ENCODE data around the gene CTBP2.
A peak's percentile ranks its signal among the peaks of the same experiment; 100 is the strongest.
"Not testable (repeated sequence)": the region's sequence is repeated elsewhere in the genome, so short reads cannot be mapped to it uniquely, and the experiment has no call there.

CTBP2 gene

DNA sequence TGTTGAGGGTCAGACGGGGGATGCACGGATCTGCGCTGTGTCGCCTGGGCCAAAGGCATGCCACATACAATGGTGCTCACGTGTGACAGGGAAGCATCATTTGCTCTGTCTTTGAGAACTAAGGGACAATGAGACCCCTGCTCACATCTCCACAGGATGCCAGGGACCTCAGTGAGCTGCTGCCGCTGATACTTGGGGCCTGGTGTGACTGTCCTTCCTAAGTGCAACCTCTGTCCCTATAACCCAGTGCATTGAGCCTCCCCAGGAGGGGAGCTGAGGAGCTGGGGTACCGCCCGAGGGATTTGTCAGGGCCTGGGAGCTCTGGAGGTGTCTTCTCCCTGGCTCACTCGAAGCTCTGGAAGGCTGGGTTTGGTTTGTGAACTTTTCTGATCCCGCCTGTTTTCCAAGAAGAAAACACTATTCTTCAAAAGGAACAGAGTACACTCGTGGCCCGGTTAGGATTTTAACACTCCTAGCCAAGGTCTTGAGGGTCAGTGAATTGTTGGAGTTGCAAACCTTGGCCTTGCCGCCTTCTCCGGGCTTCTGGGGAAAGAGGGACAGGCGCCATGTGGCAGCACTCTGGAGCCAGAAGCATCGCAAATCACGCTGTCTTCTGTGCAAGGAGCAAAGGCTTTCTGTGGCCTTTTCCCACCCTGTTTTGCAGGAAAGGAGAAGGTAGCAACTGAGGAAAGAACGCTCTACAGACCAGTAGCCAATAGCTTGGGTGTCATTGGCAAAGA lies 26.2 kb upstream of the CTBP2 start:
- DNase-seq (ENCODE audit: low spot score) = no peak

DNA sequence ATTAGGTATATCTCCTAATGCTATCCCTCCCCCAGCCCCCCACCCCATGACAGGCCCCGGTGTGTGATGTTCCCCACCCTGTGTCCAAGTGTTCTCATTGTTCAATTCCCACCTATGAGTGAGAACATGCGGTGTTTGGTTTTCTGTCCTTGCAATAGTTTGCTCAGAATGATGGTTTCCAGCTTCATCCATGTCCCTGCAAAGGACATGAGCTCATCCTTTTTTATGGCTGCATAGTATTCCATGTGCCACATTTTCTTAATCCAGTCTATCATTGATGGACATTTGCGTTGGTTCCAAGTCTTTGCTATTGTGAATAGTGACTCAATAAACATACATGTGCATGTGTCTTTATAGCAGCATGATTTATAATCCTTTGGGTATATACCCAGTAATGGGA lies 18.7 kb upstream of the CTBP2 start:
- not testable (repeated sequence) for DNase-seq (ENCODE audit: low spot score)

DNA sequence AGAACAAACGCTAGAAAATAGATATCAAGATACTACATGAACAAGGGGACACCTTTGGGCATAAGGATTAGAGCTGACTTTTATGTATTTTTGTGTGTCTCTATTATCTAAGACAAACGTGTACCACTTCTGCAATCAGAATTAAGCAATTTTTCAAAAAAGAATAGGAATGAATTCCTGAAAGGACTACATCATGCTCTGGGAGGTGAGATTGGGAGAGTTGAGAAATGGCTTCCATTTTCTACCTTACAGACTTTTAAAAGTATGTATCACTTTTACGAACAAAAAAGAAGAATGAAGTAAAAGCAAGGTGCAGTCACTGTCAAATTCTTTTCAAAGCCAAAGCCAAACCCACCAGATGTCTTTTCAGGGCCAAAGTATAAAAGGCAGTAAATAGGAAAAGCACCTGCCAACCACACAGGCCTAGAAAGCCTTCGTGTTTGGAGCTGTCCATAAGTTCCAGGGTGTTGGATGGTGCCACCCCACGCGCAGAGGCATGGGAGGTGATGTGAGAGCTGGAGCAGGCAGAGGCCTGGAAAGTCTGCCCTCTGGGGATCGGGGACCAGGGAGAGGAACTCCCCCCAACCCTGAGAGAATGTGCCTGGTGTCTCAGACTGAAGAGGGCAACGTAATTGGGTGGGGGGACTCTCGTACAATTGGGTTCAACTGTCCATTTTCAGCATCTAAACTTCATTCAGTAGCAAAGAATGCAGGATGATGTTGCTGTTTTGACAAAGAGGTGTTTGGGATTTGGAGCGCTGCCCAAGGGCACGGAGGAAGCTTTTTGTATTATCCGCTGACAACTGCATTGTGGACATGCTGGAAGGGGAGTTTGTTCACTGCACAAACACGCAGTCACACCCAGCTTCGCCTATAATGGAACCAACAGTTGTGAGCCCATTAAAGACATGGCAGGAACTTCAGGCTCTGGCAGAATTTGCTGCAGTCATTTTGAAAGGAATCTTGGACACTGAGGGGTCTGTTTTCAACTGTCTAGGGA lies 17.6 kb upstream of the CTBP2 start:
- DNase-seq (ENCODE audit: low spot score) = no peak

DNA sequence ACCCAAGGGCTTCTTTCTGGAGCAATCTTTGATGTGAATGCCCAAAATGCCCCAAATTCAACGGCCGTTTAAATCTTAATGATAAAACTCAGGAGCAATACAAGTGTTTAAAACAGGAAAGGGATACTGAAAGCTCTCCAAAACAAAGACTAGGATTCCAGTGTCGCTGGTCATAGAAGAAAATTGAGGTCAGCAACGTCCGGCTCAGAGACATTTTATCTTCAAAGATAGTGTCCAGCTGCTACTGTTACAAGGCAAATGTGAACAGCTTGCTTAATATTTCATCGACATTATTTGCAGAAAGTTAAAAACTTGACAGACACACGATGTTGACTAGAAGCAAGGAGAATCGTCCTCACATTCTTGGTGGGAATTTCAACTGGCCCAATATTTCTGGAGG lies 15.4 kb upstream of the CTBP2 start:
- DNase-seq (ENCODE audit: low spot score) = no peak

DNA sequence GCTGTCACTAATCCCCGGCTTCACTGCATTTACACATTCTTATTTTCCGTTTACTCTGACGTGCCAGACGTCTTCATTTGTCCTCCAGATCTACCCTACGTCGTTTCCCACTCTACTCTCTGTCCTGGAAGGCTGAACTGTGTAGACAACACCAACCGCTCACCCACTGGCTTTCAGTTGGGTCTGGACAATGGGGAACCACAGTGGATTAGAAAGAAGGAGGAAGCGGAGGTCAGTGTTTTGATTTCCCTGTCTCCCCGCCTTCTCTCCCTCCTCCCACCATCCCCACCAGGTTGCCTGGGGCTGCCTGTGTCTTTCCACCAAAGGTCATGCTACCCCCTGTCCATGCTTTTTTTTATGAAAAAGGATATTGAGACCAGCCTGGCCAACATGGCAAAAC lies 14.0 kb upstream of the CTBP2 start:
- DNase-seq (ENCODE audit: low spot score) = no peak

DNA sequence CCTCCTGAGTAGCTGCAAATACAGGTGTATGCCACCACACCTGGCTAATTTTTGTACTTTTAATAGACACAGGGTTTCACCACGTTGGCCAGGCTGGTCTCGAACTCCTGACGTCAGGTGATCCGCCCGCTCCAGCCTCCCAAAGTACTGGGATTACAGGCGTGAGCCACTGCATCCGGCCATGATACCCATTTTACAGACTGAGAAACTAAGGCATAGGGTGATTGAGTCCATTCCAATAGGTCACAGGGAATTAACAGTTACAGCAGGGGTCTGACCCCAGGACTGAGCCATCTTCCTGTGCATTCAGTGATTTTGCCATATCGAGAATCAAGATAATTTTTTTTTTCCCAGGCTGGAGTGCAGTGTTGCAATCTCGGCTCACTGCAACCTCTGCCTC lies 12.3 kb upstream of the CTBP2 start:
- DNase-seq (ENCODE audit: low spot score) = no peak

DNA sequence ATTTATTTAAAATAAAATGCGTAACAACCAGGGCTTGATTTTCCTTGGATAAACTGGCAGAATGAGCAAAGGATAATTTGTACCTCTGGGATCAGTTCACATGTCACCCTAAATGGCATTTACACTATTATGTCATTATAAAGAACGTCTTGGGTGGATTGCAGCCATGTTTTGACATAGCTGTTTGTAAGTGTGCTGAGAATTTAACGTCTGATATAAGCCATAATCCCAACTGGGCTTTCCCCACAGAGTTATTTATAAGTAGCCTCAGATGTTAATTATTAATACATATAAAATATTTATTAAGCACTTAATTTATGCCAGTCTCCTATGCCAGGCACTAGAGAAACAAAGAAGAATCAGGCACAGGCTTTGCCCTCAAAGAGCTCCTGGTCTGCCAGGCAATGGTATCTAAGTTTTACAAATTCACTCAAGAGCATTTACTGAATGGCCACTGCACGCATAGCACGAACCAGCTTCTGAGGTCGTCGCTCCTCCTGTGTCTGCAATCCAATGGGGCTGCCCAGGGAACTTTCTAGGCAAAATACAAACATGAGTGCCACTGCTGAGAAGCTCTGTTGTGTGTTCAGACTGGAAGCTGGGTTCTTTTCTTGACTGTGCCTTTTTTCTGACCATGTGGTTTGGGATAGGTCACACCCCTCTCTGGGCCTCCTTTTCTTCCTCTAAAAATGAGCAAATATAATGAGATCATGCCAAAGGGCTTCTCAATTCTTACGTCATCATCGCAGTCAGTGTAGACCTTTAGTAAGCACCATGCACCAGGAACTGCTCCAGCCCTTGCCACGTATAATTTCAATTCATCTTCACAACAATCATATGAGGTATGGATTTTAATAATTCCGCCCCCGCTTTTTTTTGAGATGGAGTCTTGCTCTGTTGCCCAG lies 11.3 kb upstream of the CTBP2 start:
- DNase-seq (ENCODE audit: low spot score) = no peak

DNA sequence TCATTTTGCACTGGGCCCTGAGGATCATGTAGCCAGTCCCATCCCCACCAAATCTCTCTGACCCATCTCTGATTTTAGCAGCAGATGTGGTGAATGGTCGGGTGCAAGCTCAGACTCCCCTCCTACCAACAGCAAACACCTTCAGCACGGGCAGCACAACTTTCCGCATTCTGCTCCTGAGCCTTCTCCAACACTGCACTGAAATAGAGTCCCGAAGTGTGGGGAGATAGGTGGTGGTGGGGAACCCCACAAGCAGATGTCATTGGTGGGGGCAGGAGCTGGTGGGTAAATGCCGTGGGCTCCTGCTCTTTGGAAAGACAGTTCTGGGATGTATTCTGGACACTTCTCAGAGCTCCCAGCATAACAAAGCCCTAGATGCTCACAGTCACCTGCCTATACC lies 9.6 kb upstream of the CTBP2 start:
- no peak for DNase-seq (ENCODE audit: low spot score)

DNA sequence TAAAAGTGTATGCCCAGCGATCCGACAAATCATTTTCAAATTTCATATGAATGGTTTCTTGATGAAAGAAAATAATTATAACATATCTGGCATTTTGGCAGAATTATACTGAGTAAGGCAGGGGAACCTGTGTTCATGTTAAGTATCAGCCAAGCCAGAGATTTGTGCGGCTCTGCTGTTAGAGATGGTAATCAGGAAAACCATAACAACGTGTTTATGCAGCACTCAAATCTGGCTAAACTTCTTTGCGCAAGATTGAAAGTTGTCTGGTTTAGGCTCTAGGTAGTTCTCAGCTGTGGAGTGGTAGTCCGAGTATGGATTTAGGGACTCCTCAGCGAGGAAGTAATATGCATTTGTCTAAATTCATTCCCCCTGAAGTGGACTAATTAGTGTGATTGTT lies 8.9 kb upstream of the CTBP2 start:
- no peak for DNase-seq (ENCODE audit: low spot score)

DNA sequence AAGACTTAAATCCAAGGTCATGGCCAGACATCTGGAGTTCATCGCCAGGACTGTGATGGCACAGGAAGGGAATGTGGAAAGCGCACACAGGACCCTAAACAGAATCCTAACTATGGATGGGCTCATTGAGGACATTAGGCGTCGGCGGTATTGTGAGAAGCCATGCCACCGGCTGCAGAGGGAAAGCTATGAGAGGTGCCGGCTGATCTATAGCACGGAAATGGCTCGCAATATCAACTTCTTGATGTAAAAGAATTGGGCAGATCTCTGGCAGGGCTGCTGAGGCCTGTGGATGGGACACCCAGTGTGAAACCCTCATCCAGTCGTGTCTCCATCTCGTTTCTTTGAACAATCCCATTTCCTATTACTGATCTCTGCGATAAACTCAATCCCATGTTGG lies 6.3 kb upstream of the CTBP2 start:
- no peak for DNase-seq (ENCODE audit: low spot score)

DNA sequence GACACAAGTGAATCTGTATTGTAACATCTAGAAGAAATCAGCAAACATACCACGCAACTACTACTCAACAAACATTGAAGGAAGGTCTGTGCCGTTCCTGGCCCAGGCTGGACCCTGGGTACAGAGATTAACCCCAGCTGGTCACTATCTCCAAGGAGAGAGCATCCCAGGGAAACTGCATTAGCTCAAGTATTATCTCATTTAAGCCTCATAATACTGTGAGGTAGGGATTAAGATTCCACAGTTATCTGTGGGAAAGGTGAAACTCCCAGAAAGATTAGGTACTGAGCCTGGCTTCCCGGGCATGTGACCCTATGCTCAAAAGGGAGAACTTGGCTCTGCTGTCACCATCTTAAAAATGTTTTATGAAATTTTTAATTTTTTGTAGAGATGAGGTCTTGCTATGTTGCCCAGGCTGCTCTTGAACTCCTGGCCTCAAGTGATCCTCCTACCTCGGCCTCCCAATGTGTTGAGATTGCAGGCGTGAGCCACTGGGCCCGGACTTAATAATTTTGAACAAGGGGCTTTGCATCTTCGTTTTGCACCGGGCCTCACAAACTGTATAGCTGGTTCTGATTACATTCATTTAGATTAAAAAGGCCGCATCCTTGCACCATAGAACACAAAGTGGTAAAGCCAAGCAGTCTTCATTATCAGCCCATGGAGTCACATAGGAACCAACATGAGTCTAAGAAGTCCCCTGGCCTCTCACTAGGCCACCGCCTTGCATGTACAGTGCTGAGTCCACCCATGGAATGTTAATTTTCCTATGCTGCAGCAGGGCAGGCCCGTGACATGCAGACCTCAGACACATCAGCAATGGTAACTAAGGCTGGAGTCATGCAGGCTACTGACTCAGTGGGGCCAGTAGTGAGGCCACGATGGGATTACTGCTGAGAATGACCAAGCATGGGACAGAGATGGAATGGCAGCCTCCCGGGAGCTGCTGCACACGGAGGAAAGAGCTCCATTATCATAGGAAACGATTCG lies 5.5 kb upstream of the CTBP2 start:
- no peak for DNase-seq (ENCODE audit: low spot score)

DNA sequence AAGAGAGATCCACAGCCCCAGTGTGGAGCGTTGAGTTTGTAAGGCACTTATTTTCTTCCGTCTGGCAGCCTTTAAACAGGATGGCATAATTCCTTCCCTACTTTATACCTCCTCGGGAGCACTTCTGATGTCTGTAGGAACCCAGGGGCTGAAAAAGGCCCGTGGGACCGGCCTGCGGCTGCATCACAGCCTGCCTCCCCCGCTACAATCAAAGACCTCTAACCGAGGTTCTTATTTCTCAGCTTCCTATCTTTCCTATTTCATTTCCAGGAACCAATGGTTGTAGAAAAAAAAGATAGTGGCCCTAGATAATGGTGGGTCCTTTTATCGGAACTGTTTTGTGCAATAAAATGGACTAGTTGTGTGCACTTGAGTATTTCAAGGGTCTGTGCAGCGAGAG lies 4.1 kb upstream of the CTBP2 start:
- no peak for DNase-seq (ENCODE audit: low spot score)

DNA sequence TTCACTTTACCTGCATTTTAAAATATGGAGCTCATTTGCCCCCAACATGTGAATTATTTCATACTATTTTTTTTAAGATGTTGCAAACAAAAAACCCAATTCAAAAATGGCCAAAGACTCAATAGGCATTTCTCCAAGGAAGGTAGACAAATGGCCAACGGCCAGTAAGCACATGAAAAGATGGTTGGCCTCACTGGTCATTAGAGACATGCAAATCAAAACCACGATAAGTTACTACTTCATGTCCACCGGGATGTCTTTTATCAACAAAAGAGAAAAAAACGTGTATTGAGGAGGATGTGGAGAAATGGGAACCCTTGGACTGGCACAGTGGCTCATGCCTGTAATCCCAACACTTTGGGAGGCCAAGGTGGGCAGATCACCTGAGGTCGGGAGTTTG lies 3.4 kb upstream of the CTBP2 start:
- DNase-seq (ENCODE audit: low spot score) = no peak

DNA sequence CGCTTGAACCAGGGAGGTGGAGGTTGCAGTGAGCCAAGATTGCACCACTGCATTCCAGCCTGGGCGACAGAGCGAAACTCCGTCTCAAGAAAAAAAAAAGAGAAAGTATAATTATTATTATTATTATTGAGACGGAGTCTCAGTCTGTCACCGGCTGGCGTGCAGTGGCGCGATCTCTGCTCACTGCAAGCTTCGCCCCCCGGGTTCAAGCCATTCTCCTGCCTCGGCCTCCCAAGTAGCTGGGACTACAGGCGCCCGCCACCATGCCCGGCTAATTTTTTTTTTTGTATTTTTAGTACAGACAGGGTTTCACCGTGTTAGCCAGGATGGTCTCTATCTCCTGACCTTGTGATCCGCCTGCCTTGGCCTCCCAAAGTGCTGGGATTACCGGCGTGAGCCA lies 2.9 kb upstream of the CTBP2 start:
- DNase-seq (ENCODE audit: low spot score) = not testable (repeated sequence)

DNA sequence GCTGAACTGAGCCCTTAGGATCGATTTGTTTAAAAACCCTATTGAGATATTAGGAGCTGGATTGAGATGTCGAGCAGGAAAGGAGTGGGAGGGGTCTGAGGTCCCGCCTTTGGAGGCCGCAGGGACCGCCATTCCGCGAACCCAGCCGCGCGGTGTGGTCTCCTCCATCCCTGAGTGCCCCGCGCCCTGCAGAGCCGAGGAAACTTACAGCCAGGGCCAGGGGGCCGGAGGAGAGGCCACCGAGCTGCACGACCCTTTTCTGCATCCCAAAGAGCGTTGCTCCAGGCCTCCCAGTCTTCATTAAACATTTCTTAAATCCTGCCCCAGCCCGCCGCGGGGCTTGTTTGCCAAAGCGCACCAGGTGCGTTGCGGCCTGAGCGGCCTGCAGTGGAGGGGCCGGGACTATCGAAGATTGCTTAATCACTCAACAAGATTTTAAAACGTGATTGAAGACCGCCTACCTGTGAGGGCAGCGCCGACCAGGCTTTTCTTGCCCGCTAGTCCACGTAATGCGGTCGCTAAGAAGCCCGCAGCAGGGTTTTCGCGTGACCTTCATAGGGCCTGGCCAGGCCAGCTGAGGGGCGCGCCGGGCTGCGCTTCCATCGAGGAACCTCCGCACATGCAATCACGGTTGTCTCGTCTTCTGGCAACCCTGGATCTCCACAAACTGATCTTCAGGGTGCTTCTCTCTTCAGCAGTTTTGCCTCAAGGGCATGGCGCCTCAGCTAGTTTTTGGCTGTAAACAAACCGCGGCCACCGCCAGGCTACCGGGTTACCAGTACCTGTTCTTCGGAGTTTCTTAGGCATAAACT lies 2.0 kb upstream of the CTBP2 start:
- peak; percentile 50 for DNase-seq (ENCODE audit: low spot score)

DNA sequence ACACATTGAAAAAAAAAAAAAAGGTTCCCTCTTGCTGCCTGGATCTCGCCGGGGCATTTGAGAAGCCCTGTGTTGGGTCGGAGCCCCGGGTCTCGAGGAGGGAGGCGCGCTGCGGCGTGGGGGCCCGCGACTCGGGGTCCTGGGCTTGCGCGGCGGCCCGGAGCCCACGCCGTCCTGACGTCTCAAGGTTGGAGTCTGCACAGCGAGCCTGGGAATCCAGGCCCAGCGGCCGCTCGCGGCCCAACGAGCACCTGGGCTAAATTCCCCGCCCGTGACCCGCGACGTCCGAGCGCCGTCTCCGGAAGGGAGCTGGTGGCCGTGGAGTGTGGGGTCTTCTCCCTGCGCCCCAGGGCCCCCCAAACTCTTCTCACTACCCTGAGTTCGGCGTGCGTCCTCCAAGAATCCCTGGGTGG lies 1.4 kb upstream of the CTBP2 start:
- peak; percentile 32 for DNase-seq (ENCODE audit: low spot score)

DNA sequence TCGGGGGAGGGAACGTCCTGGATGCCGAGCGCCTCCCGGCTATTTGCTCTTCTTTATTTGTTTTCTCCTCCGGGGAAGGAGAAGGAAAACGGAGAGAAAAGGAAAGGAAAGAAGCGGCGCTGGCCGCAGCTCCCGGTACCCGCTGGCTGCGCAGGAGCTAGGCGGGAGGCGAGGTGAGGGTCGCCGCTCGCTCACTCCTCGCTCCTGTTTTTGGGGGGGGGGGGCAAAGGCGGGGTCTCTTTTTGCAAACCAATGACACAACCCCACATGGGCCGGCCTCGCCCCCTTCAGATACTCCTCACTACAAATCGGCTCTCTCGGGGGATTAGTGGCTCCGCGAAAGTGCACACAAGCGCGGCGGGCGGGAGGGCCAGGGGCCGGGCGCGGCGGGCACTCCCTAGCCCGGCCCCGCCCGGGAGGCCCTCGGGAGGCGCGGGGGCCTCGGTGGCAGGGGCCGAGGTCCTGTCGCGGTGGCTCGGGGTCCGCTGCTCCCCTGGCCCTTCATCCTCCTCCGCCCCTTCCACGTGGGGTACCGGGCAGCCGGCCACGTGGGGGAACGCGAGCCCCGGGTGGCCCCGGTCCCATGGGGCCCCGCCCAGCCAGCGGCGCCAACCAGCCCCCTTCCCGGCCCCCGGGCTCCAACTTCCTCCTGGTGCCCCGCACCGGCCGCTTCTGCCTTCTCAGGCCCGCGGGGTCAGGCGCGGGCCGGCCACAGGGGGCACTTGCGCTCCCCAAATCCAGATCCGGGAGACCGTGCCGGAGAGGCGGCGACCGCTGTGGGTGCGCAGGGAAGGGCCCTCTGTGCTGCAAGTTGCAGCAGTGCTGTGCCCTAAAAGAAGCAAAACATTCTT lies 718 bp upstream of the CTBP2 start:
- DNase-seq (ENCODE audit: low spot score) = peak; percentile 93

DNA sequence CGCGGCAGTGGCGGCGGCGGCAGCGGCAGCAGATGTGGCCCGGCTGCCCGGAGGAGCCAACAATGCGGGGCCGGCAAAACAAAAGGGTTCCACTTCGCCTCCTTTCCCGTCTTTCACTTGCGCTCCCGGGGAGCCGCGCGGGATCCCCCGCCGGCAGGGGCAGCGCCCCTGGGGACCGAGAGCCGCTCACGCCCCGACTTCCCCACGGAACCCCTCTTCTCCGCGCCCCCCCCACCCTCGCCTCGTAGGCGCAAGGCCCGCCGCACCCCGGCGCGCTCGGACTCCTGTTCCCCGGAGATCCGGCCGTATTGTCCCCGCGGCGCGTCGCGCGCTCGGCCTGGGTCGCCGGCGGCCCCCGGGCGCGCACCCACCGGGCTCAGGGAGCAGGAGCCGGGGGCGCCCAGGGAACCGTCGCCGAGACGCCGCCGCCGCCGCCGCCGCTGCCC lies 854 bp downstream of the CTBP2 start:
- no peak for DNase-seq (ENCODE audit: low spot score)
